C4-2B (cell line): Measurements from ENCODE around the gene TMEM18.

Experiments
- ZFX ChIP-seq: fragments of 450-650 bp; IDR thresholded peaks from 2 replicates; pipeline ENCODE4 v1.6.1; 2017
- TF ChIP-seq, protein P1 (sequence below): fragments of 450-650 bp; conservative IDR thresholded peaks from 2 replicates; pipeline ENCODE4 v1.5.1; 2017; ENCODE audit warnings: mild to moderate bottlenecking

- TF ChIP-seq, protein P1, sequence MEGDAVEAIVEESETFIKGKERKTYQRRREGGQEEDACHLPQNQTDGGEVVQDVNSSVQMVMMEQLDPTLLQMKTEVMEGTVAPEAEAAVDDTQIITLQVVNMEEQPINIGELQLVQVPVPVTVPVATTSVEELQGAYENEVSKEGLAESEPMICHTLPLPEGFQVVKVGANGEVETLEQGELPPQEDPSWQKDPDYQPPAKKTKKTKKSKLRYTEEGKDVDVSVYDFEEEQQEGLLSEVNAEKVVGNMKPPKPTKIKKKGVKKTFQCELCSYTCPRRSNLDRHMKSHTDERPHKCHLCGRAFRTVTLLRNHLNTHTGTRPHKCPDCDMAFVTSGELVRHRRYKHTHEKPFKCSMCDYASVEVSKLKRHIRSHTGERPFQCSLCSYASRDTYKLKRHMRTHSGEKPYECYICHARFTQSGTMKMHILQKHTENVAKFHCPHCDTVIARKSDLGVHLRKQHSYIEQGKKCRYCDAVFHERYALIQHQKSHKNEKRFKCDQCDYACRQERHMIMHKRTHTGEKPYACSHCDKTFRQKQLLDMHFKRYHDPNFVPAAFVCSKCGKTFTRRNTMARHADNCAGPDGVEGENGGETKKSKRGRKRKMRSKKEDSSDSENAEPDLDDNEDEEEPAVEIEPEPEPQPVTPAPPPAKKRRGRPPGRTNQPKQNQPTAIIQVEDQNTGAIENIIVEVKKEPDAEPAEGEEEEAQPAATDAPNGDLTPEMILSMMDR = no peak
- no peak for TF ChIP-seq ZFX
Measured at GRCh38 chr2:720842-721241, 43.6 kb upstream of the TMEM18 start.
